ENCODE measurements around the gene YAF2.

YAF2 gene

DNA sequence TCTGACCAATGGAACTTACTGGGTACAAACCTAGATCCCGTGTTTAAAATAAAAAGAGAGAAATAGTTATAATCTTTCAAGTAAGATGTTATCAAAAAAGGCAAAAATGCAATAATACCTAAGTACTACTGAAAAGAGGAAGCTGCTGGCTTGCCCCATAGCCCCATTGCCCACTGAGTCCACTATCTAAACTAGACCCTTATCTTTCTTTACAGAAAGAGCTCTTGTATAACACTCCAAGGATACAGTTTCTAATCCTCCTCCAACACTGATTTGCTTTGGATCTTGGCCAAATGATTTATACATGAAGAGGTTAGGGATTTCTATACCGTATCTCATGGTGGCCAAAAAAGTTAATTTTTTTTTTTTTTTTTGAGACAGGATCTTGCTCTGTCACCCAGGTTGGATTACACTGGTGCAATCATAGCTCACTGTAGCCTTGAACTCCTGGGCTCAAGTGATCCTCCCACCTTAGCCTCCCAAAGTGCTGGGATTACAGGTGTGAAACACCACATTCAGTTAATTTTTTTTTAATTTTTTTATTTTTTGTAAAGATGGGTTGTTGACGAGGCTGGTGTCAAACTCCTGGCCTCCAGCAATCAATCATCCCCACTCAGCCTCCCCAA lies 96.0 kb downstream of the YAF2 start:
- no peak for DNase-seq

DNA sequence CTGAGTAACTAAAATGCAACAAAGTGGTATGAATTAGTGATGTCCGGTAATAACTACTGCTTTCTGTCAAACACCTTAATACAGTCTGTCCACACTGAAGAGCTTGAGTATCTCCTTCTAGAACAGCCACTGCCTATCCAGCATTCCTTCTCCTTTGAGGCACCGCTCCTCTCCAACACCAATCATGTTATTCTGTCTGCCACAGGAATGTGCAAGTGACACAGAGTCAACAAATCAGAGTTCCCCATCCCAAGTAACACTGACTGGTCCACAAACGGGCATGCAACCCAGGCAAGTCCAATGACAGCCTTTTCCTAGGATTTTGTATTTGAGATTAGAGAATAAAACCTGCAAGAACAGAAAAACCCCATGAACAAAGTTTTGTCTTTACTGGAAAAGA lies 97.1 kb downstream of the YAF2 start:
- DNase-seq: no peak

DNA sequence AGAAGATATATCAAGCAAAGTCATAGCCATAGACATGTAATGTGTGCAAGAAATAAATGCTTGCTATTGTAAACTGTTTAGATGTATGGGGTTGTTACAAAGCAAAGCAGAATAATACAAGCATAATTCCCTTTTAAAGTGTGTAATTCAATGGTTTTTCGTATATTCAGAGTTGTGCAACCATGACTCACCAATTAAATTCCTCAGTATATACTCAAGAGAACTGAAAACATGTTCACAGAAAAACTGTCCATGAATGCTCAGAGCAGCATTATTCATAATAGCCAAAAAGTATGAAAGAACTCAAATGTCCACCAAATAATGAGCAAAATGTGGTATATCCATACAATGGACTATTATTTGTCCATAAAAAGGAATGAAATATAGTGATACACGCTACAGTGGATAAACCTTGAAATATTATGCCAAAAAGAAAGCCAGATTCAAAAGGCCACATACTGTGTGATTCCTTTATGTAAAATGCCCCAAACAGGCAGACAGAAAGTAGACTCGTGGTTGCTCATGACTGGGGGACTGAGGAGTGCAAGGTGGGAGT lies 102.7 kb downstream of the YAF2 start:
- peak; percentile 53 for DNase-seq

DNA sequence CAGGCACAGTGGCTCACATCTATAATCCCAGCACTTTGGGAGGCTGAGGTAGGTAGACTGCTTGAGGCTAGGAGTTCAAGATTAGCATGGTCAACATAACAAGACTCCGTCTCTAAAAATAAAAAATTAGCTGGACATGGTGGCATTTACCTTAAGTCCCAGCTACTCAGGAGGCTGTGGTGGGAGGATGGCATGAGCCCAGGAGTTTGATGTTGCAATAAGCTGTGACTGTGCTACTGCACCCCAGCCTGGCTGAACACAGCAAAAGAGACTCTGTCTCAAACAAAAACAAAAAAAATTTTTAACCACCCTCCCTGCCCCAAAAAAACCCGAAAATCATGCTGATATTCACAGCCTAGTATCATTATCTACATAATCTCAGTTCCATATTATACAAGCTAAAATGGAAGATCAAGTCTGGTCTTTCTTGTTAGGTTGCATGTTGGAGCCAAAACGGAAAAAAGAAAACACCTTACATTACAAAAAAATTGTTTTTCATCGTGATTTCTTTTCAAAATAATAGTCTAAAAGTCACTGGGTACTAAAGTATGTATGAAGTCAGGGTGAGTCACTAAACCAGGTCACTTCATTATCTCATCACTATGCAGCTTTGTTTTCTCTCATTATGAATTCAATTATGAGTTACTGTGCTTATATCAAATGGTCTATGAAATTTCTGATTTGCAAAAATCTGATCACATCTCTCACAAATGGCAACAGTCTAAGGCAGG lies 107.2 kb downstream of the YAF2 start:
- DNase-seq: no peak

DNA sequence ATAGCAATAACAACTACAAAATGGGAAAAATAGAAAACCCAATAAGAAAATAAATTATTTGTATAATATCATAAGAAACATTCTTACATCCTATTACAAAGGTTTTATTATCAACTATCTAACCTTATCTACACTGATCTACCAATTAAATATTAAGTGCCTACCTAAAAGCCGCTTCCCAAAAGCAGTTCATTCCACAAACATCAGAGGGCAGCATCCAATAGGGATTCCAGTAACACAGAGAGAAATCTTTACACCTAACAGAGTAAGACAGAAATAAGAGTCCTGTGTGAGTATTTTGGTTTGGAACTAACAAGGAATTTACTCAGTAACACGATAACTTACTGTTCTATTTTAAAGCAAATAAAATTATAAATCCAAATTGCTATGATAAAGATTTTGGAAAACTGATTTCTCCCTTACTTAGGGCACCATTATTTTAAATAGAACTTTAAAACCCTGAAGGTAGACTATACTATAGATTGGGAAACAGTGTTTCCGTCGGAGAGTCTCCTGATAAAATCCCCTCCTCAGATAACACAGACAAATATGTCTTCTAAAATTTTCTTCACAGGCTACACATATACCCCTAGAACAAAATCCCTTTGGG lies 108.3 kb downstream of the YAF2 start:
- DNase-seq: peak; percentile 69

DNA sequence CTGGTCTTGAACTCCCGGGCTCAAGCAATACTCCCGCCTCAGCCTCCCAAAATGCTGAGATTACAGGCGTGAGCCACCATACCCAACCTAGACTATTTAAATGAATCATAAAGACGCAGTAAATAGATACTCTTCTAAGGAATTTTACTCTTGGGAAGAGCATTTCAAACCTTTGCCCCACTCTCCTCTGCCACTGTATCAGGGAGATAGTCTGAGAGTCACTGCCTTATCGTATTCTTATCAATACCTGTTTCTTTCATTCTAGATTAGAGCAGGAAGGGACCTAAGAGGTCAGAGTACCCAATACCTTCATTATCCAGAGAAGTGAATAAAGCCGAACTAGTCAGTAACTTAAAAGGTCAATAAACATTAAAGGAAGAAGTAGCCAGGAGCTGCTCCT lies 109.2 kb downstream of the YAF2 start:
- DNase-seq: no peak

DNA sequence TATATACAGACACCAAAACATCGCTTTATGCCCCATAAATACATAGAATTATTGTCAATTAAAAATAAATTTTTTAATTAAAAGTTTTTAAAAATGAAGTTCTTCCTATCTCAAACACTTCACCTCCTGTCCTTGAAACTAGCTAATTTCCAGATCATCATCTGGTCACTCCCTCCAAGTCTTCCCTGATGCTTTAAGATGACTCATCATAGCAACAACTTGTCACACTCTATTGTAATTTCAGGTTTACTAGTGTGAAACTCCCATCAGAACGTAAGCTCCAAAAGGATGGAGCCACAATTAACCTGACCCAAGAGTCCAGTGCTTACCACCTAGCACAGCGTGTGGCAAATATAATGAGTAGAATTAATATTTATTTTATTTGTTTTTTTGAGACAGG lies 109.7 kb downstream of the YAF2 start:
- DNase-seq: no peak

DNA sequence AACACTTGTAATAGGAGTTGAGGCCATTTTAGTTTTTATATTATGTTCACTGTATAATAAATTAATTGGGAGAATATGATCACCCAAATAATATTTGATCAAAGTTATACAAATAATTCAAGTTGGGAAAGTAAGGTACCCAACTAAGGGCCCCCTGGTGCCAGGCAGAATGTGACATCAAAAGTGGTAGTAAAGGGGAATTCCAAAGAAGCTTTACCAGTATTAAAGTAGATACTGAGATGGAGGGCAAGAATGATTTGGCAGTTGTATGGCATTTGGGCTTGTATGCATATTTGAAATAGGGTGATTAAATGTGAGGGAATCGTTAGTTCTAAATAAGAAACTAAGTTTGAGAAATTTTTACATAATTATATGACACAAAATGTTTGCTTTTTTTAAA lies 111.1 kb downstream of the YAF2 start:
- DNase-seq: no peak

DNA sequence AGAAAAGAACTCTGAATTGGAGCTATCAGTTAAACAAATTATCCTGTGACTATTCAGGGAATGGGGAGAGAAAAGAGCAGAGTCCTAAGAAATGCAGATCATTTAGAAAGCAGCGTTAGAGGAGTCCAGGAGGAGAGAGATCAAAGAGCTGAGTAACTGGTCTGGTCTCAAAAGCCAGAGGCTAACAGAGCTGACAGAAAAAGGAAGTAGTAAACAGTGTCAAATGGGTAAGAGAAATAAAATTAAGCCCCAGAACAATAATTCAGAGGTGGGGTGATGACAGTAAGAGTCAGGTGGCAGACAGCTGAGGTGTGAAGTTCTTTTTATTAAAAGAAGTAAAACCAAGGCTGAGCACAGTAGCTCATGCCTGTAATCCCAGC lies 112.7 kb downstream of the YAF2 start:
- DNase-seq: no peak

DNA sequence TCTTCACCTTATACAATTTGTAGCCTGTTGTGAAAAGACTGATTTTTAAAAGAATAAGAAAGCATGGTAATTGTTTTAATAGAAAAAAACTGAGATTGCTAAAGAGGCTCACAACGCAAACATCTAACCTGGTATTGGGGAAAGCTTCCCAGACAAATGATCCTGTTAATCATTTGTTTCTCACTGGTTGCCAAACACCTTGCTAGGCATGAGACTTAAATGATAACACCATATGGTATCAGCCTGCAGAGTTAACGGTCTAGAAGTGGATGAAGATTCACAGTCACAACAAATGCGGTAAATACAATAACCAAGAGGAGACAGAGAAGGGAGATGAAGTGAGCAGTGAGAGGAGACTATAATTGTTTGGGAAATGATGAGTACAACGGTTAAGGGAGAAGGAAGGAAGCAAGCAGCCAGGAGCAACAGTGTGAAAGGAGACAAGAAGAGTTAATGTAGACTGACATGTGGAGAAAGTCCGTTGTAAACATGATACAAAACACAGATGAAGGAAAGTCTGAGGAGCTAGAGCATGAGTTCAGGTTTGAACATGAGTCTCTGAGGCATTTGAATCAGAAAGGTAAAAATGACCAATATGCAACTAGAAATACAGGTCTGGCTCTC lies 113.2 kb downstream of the YAF2 start:
- DNase-seq: no peak

DNA sequence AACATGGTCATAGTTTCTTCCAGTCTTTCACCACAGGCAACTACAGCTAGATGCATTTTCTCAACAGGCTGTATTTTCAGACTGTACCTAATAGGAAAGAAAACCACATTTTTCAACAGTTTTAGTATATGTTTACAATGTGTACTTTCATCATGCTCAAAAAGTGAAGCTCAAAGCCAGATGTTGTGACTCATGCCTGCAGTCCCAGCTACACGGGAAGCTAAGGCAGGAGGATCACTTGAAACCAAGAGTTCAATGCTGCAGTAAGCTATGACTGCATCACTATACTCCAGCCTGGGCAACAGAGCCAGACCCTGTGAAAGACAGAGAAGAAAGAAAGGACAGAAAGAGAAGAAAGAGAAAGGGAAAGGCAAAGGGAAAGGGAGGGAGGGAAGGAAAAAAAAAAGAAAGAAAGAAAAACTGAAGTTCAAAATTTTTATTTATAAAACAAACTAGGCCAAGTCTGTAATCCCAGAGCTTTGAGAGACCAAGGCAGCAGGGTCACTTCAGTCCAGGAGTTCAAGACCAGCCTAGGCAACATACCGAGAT lies 118.9 kb downstream of the YAF2 start:
- DNase-seq: no peak

DNA sequence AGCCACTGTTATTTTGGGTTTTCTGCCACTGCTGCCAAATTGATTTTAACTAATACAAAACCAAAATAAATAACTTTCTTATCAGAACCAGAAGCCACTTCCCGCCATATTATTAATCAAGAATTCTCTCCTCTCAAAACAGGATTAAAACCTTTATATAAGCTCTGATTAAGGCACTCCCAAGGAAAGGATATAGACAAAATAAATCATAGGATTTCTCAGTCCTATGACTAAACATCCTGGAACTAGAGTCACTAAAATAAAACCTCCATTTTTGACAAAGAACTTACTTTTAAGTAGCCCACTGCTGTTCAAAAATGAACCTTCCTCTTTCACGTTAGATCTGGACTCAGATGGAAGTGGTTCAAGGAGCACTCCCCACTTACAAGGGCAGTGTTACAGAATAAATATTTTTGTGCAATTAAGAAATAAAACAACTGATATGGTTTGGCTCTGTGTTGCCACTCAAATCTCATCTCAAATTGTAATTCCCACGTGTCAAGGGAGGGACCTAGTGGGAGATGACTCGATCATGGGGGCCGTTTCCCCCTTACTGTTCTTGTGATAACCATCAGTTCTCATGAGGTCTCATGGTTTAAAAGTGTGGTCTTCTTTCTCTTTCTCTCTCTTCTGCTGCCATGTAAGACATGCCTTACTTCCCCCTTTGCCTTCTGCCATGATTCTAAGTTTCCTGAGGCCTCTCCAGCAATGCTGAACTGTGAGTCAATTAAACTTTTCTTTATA lies 119.7 kb downstream of the YAF2 start:
- DNase-seq: no peak

DNA sequence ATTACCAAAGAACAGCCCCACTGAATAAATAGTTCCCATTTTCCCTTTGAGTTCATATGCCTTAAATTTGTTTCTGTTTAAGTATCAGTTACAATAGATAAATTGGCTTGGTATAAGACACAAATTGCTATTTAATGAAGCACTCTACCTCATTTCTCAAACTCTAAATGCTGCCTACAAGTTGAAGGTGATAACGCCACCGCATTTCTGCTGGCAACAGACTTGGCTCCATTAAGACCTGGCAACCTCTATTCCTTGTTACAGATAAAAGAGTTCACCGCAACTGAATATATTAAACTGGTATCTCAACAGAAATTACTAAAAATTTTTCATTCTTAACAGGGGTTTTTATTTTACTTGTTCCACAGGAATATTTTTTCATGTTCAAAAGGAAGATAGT lies 129.0 kb downstream of the YAF2 start:
- DNase-seq: no peak
